Mesenchymal stem cell (in vitro differentiated cells and primary cell): ENCODE data around the gene KLHL8.
A peak's percentile ranks its signal among the peaks of the same experiment; 100 is the strongest.

ENCODE experiments used
- DNase-seq: peaks from one replicate; pipeline ENCODE4 v3.0.0-alpha.2; 2013
- H2AFZ ChIP-seq: one replicate; pipeline ENCODE4 v1.6.1; 2013; ENCODE audit warnings: low read depth, mild to moderate bottlenecking, control low read depth, inconsistent platforms, low read length, moderate library complexity
- H2AK5ac ChIP-seq: 2 replicates; pipeline ENCODE4 v1.6.1; 2013; ENCODE audit warnings: low read length, moderate library complexity, mild to moderate bottlenecking, inconsistent platforms; ENCODE audit not compliant: severe bottlenecking
- H2BK120ac ChIP-seq: one replicate; pipeline ENCODE4 v1.6.1; 2013; ENCODE audit warnings: low read depth, mild to moderate bottlenecking, inconsistent platforms, low read length, moderate library complexity
- H2BK12ac ChIP-seq, 2 experiments: one replicate each; pipeline ENCODE4 v1.6.1; 2013; ENCODE audit warnings: inconsistent platforms in 2 of 2, low read length in 2 of 2, mild to moderate bottlenecking in 2 of 2, moderate library complexity in 2 of 2, control low read depth in 1 of 2
- H2BK15ac ChIP-seq: one replicate; pipeline ENCODE4 v1.6.1; 2013; ENCODE audit warnings: mild to moderate bottlenecking, low read depth, inconsistent platforms; ENCODE audit not compliant: poor library complexity, severe bottlenecking
- H2BK5ac ChIP-seq: 2 replicates; pipeline ENCODE4 v1.6.1; 2013; ENCODE audit warnings: low read depth, mild to moderate bottlenecking, low read length, control low read depth, inconsistent platforms; ENCODE audit not compliant: poor library complexity, severe bottlenecking
- H3K14ac ChIP-seq, 2 experiments: one replicate each; pipeline ENCODE4 v1.6.1; 2013; ENCODE audit warnings: inconsistent platforms in 2 of 2, low read length in 2 of 2, control low read depth in 1 of 2, mild to moderate bottlenecking in 1 of 2, moderate library complexity in 1 of 2
- H3K18ac ChIP-seq, 2 experiments: one replicate each; pipeline ENCODE4 v1.6.1; 2013; ENCODE audit warnings: inconsistent platforms in 2 of 2, low read length in 2 of 2, control low read depth in 1 of 2, low read depth in 1 of 2, mild to moderate bottlenecking in 1 of 2
- H3K23ac ChIP-seq, 2 experiments: one replicate each; pipeline ENCODE4 v1.6.1; 2013; ENCODE audit warnings: inconsistent platforms in 2 of 2, low read length in 2 of 2, mild to moderate bottlenecking in 2 of 2, moderate library complexity in 2 of 2, control low read depth in 1 of 2
- H3K27ac ChIP-seq: 2 replicates; pipeline ENCODE4 v1.5.1; 2013; ENCODE audit warnings: mild to moderate bottlenecking, moderate library complexity, low read length, control low read depth, inconsistent platforms; ENCODE audit not compliant: poor library complexity, severe bottlenecking
- H3K27me3 ChIP-seq, 2 experiments: 2 replicates each; pipeline versions ENCODE4 v1.6.1 to v1.7.0; 2013; ENCODE audit warnings: low read length in 2 of 2, mild to moderate bottlenecking in 2 of 2, moderate library complexity in 2 of 2, control low read depth in 1 of 2, inconsistent platforms in 1 of 2; ENCODE audit not compliant: control insufficient read depth in 1 of 2, insufficient read depth in 1 of 2
- H3K36me3 ChIP-seq, 2 experiments: 2 replicates each; pipeline versions ENCODE4 v1.6.1 to v1.7.0; 2013; ENCODE audit warnings: low read length in 2 of 2, control low read depth in 1 of 2, inconsistent platforms in 1 of 2, low read depth in 1 of 2, mild to moderate bottlenecking in 1 of 2; ENCODE audit not compliant: insufficient read depth in 2 of 2, control insufficient read depth in 1 of 2
- H3K4ac ChIP-seq, 2 experiments: one replicate each; pipeline ENCODE4 v1.6.1; 2013; ENCODE audit warnings: inconsistent platforms in 2 of 2, low read length in 2 of 2, mild to moderate bottlenecking in 2 of 2, moderate library complexity in 2 of 2, control low read depth in 1 of 2, low read depth in 1 of 2
- H3K4me1 ChIP-seq: 2 replicates; pipeline ENCODE4 v1.6.1; 2013; ENCODE audit warnings: low read depth, low read length, control low read depth; ENCODE audit not compliant: control insufficient read depth, insufficient read depth
- H3K4me2 ChIP-seq: 2 replicates; pipeline ENCODE4 v1.6.1; 2013; ENCODE audit warnings: low read length, mild to moderate bottlenecking, inconsistent platforms; ENCODE audit not compliant: poor library complexity, severe bottlenecking
- H3K4me3 ChIP-seq, 2 experiments: 2 replicates each; pipeline versions ENCODE4 v1.5.1 to v1.7.0; 2013; ENCODE audit warnings: low read length in 2 of 2, mild to moderate bottlenecking in 2 of 2, control low read depth in 1 of 2, low read depth in 1 of 2; ENCODE audit not compliant: insufficient read depth in 1 of 2
- H3K79me1 ChIP-seq: replicated peaks from 2 replicates; pipeline ENCODE4 v1.6.1; 2013; ENCODE audit warnings: mild to moderate bottlenecking, control low read depth, low read length, inconsistent platforms; ENCODE audit not compliant: poor library complexity, severe bottlenecking
- H3K9ac ChIP-seq: 2 replicates; pipeline ENCODE4 v1.7.0; 2013; ENCODE audit warnings: mild to moderate bottlenecking, low read length, moderate library complexity
- H3K9me3 ChIP-seq: 2 replicates; pipeline ENCODE4 v1.7.0; 2013; ENCODE audit warnings: mild to moderate bottlenecking, low read length; ENCODE audit not compliant: control insufficient read depth
- H4K8ac ChIP-seq: one replicate; pipeline ENCODE4 v1.6.1; 2013; ENCODE audit warnings: inconsistent platforms, mild to moderate bottlenecking, low read length, moderate library complexity
- H4K91ac ChIP-seq: one replicate; pipeline ENCODE4 v1.6.1; 2013; ENCODE audit warnings: mild to moderate bottlenecking, low read length, inconsistent platforms
- WGBS: methylation state at CpG from one replicate; pipeline ENCODE4 v1.1.7; 2013; ENCODE audit warnings: mixed read lengths; 5-methylcytosine and 5-hydroxymethylcytosine counted together

The KLHL8 gene

DNA sequence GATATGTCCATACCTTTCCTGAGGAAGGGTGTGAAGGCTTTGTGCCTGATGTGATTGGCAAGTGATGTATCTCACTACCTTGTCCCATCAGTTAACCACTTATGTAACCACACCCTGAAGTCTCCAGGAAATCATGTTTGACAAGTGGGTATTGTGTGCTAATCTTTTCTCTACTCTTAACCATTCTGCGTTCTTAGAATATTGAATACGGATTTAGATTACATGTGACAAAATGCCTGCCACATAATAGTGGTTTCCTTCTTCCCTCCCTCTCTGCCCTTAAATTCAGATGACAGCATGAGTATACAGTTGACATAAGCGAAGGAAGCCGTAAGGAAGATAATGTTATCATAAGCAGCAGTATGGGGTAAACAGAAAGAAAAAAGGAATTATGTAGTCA lies 108.4 kb downstream of the KLHL8 start:
- peaks cover 16 to 46% of the 10 kb centered on the region in 2 experiments for H3K36me3 ChIP-seq
- 93% methylated on average over 2 of the region's 4 CpGs for WGBS

More for the DNA sequence above, 108.4 kb downstream of the KLHL8 start:
- H3K4me2 ChIP-seq: no peak overlapping the region
- H3K14ac ChIP-seq: no peak overlapping the region
- no peak overlapping the region for H2BK12ac ChIP-seq
- no peak overlapping the region for H3K27ac ChIP-seq
- H3K4ac ChIP-seq: no peak overlapping the region
- H3K4me1 ChIP-seq: peaks cover 11% of the 10 kb centered on the region
- no peaks in the 10 kb centered on the region for H3K27me3 ChIP-seq
- H3K23ac ChIP-seq: no peak overlapping the region
- peaks cover 19% of the 10 kb centered on the region for H3K79me1 ChIP-seq
- H4K91ac ChIP-seq: no peak overlapping the region
- no peaks in the 10 kb centered on the region for H3K9me3 ChIP-seq
- H3K9ac ChIP-seq: no peak overlapping the region
- H2BK5ac ChIP-seq: no peak overlapping the region
- H3K4me3 ChIP-seq: no peak overlapping the region
- no peak overlapping the region for H4K8ac ChIP-seq
- no peak overlapping the region for H2BK120ac ChIP-seq
- H2BK15ac ChIP-seq: no peak overlapping the region
- DNase-seq: peak; percentile 37
- no peak overlapping the region for H2AFZ ChIP-seq
- H3K18ac ChIP-seq: no peak overlapping the region
- no peak overlapping the region for H2AK5ac ChIP-seq
